Measurements from ENCODE around the gene CRABP1.

The CRABP1 gene

GRCh38 chr15:78343276-78344060 is 3.3 kb downstream of the CRABP1 start:
- DNase-seq (ENCODE audit: low read depth in 1 of 2, low spot score in 1 of 2), result no peak

GRCh38 chr15:78345396-78346125 is 5.4 kb downstream of the CRABP1 start:
- DNase-seq (ENCODE audit: low read depth in 1 of 2, low spot score in 1 of 2), result no peak

GRCh38 chr15:78347586-78348543 is 7.7 kb downstream of the CRABP1 start:
- no peak for DNase-seq (ENCODE audit: low read depth in 1 of 2, low spot score in 1 of 2)

- no peak for DNase-seq (ENCODE audit: low read depth in 1 of 2, low spot score in 1 of 2)
These were observed 9.9 kb downstream of the CRABP1 start for GRCh38 chr15:78350058-78350457.

- no peak for DNase-seq (ENCODE audit: low read depth in 1 of 2, low spot score in 1 of 2)
These were observed 11.4 kb downstream of the CRABP1 start for GRCh38 chr15:78351539-78351938.

- no peak for DNase-seq (ENCODE audit: low read depth in 1 of 2, low spot score in 1 of 2)
These were observed 12.9 kb downstream of the CRABP1 start for GRCh38 chr15:78353093-78353492.

GRCh38 chr15:78355177-78355576 is 15.0 kb downstream of the CRABP1 start:
- DNase-seq (ENCODE audit: low read depth in 1 of 2, low spot score in 1 of 2), result no peak

- no peak for DNase-seq (ENCODE audit: low read depth in 1 of 2, low spot score in 1 of 2)
These were observed 18.1 kb downstream of the CRABP1 start for GRCh38 chr15:78358102-78358870.

- no peak for DNase-seq (ENCODE audit: low read depth in 1 of 2, low spot score in 1 of 2)
These were observed 19.1 kb downstream of the CRABP1 start for GRCh38 chr15:78359041-78359808.

- no peak for DNase-seq (ENCODE audit: low read depth in 1 of 2, low spot score in 1 of 2)
These were observed 20.2 kb downstream of the CRABP1 start for GRCh38 chr15:78360367-78360801.

GRCh38 chr15:78360958-78361718 is 21.0 kb downstream of the CRABP1 start:
- no peak for DNase-seq (ENCODE audit: low read depth in 1 of 2, low spot score in 1 of 2)

GRCh38 chr15:78361771-78362506 is 21.8 kb downstream of the CRABP1 start:
- DNase-seq (ENCODE audit: low read depth in 1 of 2, low spot score in 1 of 2), result no peak

- no peak for DNase-seq (ENCODE audit: low read depth in 1 of 2, low spot score in 1 of 2)
These were observed 22.7 kb downstream of the CRABP1 start for GRCh38 chr15:78362716-78363380.

GRCh38 chr15:78363381-78363734 is 23.2 kb downstream of the CRABP1 start:
- DNase-seq (ENCODE audit: low read depth in 1 of 2, low spot score in 1 of 2), result no peak

GRCh38 chr15:78364233-78364632 is 24.1 kb downstream of the CRABP1 start:
- no peak for DNase-seq (ENCODE audit: low read depth in 1 of 2, low spot score in 1 of 2)

GRCh38 chr15:78365917-78366316 is 25.8 kb downstream of the CRABP1 start:
- no peak for DNase-seq (ENCODE audit: low read depth in 1 of 2, low spot score in 1 of 2)

GRCh38 chr15:78366342-78366741 is 26.2 kb downstream of the CRABP1 start:
- DNase-seq (ENCODE audit: low read depth in 1 of 2, low spot score in 1 of 2), result no peak

- DNase-seq (ENCODE audit: low read depth in 1 of 2, low spot score in 1 of 2), result no peak
These were observed 28.5 kb downstream of the CRABP1 start for GRCh38 chr15:78368651-78369050.

Data from activated CD4-positive, alpha-beta T cell treated with anti-CD3 and anti-CD28 coated beads, Interleukin-2, amount 50 U/mL, for 24 hours (primary cell).